HUDEP-2 (cell line): ENCODE results near the gene INTS1.

ENCODE experiments used
- DNase-seq, 76 experiments: peaks; one replicate each; lab custom pipeline; 2025; ENCODE audit not compliant: unreplicated experiment in 76 of 76; lab: John Stamatoyannopoulos, UW

INTS1 gene

DNA sequence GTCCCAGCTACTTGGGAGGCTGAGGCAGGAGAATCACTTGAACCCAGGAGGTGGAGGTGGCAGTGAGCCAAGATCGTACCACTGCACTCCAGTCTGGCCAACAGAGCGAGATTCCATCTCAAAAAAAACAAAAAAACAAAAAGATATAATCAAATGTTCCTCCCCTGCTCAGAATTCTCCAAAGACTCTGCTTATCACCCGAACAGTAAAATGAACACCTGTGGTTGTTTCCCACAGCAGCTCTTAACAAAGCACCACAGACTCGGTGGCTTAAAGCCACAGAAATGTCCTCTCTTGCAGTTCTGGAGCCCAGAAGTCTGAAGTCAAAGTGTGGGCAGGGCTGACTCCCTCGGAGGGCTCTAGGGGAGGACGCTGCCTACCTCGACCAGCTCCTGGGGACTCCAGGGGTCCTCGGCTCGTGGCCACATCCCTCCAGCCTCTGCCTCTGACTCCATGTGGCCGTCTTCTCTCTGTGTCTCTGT lies 4.1 kb upstream of the INTS1 start:
- DNase-seq = no peak

DNA sequence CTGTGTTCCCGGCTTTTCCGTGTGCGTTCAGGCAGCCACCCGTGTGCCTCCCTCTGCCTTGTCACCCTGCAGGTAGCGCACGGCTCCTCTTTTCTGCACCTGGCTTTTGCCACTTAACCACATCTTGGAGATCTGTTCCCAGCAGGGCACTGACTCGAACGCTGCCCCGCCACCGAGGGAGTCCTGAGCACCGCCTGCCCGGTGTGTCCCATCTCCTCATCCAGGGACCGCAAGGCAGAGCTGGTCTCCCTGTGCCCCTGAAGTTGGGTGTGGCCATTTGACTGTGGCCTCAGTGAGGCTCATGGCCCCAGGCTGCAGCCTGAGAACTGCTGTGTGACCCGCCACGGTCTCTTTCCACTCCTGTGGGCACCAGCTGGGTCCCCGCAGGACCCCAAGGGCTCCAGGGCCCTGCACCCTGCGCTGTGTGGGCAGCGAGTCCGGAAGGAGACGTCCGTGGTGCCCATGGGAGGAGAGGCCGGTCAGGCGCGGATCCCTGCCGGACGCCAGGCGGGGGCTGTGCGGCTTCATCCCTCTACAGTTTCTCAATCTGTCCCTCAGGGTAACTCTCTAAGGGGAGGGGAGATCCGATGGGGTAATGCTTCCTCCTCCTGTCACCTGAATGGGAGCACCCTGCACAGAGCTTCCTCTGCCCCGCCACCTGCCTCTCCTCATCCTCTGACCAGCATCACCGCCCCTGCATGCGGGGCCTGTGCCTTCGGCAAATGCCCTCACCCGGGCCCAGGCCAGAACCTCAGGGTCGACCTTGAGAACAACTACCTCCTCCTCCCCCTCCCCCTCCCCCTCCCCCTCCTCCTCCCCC lies 1.8 kb upstream of the INTS1 start:
- peak in 2 of 76 experiments; percentile 2 to 15 for DNase-seq

- no peak for DNase-seq
Observed at GRCh38 chr7:1503390-1503789, 799 bp downstream of the INTS1 start.

DNA sequence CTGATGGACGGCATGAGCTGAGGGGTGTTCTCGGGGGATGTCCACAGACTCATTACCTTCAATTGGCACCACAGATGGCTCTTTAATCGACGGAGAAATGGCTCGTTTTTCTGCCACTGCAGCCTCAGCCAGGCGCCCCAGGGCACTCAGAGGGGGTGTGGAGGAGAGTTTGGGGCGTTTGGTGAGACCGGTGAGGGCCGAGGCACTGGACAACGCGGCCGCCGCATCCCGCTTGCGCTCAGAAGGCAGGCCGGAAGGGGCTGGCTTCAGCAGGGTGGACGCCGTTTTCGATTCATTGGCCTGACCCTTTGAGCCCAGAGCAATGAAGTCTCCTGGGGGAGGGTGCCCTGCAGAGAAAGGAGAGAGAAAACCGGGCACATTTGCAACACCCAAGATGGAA lies 1.3 kb downstream of the INTS1 start:
- no peak for DNase-seq

DNA sequence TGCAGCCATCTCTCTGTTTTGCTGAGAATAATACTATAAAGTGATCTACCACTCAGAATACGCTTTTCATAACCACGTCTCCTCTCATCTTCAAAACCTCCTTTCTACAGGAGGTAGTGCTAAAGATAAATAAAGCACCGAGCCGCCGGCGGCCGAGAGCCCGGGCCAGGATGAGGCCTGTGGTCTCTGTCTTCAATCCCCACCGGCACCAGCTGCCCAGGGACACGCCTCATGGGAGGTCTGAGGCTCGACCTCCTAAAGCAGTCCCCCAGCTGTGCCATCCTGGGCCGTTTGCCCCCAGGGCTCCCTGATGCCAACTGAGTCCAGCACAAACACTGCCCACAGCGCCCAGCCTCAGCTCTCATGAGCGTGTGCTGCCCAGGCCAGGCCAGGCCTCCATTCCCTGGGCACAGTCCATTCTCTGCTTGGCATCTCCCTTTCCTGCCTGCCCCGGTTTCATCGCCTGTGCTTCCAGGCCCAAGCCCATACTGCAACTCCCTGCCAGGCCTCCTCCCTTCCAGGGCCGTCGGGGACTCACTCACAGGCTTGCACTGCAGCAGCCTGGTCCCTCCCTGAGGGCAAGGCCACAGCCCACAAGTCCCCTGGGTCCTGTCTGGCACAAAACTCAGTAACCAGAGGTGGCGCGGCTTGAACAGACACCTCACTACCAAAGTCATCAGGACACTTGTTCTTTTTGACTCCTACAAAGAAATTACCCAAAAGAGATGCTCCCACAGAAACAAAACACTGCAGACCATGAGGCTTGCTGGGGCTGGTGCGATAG lies 2.5 kb downstream of the INTS1 start:
- no peak for DNase-seq

GRCh38 chr7:1500064-1500807 lies 4.0 kb downstream of the INTS1 start:
- no peak for DNase-seq

DNA sequence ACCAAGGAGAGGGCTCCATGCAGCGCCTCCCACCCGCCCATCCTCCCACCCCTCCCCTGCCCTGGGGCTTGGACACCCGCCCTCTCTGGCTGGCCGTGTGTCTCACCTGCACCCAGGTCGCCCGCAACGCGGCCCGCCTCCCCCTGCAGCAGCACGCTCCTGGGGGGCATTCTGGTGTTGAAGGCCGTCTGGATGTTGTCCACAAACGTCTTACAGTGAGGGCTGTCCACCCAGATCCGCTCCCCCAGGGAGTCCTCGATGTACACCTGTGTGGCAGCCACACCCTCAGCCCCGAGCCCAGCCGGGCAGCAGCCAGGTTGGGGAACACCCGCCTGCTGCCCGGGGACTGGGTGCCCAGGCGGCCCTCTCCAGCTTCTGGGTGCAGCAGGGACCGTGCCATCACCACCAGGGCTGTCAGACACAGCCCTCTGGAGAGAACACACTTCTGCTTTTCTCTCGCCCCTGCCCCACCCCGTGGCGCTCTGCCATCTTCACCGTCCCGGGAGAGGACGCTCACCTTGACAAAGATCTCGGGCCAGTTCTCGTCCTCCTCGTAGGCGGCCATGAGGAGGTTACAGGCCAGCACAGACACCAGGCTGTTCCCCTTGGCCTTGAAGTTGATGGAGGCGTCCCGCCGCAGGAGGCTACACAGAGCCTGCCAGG lies 4.7 kb downstream of the INTS1 start:
- DNase-seq = peak in 2 of 76 experiments; percentile 3 to 14

GRCh38 chr7:1498370-1499305 lies 5.6 kb downstream of the INTS1 start:
- DNase-seq = no peak

GRCh38 chr7:1497293-1497927 lies 6.8 kb downstream of the INTS1 start:
- DNase-seq = no peak

DNA sequence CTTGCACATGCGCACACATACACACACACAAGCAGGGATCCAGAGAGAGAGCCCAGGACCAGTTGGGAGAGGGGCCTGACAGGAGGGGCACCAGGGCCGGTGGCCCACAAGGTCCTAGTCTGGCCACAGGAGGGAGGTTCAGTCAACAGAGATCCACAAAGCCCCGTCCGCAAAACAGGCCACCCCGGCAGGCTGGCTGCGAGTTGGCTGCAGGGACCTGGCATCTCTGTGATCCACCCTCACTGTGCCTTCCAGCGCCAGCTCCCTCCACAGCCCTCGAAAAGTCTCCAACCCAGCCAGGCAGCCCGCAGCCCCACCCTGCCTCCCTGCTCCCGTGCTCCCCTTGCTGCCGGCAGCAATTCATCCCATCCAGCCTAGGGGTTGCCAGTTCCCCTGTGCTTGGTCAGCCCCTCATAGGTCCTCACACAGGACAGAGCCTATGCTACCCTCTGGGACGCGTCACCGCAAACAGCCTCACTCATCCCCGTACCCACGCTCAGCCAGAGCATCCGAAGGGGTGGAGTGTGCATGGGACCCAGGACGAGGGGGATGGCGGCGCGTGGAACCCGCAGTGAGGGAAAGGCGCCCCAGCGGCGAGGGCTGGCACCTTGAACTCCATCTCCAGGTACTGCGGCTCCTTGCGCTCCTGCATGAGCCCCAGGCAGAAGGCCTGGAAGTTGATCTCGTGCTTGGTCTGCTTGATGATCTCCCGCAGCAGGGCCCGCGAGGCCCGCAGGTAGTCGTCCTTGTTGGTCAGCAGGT lies 7.5 kb downstream of the INTS1 start:
- no peak for DNase-seq

DNA sequence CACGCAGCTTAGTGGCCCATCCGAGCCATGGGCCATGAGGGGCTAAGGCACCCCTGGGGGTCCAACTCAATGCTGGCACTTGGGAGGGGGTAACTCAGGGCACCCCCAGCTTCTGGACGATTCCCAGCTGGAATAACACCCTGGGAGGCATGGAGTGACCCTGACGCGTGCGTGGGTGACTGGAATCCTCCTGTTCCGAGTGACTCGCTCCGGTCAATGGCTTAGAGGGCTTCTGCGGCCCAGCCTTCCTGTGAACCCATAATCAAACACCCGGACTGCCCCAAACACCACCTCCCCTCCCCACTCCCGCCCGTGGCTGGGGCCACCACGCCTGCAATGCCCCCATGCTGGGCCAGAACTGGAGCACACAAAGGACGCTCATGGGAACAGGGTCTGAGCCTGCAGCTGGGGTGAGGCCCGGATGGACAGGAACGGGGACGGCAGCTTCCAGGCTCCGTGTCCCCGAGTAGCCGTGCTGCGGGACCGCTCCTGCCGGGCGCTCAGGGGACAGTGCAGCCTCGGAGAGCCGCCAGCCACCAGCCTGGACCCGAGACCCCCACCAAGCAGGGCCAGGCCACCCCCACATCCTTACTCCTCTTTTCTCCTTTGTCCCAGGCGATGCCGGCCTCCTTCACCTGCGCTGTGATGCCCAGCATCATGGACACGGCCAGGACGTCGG lies 8.5 kb downstream of the INTS1 start:
- DNase-seq = no peak

- no peak for DNase-seq
Observed at GRCh38 chr7:1494866-1495563, 9.2 kb downstream of the INTS1 start.

DNA sequence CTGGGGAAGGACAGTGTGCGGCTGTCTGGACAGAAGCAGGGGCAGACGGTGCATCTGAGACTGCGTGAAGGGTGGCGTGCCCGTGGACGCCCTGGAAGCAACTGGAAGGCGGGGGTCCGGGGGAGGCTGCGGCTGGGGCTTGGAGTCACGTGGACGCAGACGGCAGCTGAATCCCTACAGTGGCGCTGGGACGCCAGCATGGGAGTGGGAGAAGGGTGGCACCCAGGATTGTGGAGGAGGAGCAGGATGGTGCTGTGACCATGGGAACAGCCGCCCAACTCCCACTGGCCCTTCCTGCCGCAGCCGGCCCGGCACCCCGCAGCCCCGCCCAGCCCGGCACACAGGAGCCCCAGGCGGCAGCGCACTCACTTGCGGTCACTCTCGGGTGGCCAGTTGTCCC lies 9.7 kb downstream of the INTS1 start:
- no peak for DNase-seq

DNA sequence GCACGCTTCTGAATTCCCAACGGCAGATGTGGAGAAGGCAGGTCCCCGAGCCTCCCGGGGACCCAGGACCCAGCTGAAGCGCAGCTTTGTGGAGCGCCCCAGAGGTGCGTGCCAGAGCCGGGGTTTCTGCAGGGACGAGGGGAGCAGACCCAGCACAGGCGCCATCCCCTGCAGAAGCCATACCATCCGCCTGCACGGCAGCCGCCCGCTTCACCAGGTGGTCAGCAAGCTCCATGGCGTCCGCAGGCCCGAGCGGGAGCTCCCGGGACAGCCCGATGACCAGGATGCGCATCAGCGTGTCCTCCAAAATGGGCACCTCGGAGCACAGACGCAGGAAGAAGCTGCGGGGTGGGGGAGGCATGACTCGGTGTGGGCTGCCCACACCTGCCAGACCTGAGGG lies 10.6 kb downstream of the INTS1 start:
- DNase-seq = no peak

DNA sequence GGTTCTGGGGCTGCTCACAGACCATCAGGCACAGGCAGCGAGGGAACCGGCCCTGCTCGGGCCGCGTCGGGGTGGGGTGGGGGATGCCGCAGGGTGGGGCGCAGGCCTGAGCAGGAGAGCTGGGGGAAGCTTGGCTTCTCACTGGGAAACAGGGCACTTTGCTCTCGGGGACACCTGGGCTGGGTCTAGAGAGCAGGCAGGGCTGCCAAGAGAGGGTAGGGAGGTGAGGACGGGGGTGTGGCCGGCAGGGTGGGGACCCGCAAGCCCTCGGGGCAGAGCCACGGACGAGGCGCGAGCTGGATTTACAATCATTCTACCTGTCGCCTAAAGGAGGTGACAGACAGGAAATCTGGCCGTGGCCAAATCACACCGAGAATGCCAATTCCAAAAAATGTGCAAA lies 11.1 kb downstream of the INTS1 start:
- no peak for DNase-seq

DNA sequence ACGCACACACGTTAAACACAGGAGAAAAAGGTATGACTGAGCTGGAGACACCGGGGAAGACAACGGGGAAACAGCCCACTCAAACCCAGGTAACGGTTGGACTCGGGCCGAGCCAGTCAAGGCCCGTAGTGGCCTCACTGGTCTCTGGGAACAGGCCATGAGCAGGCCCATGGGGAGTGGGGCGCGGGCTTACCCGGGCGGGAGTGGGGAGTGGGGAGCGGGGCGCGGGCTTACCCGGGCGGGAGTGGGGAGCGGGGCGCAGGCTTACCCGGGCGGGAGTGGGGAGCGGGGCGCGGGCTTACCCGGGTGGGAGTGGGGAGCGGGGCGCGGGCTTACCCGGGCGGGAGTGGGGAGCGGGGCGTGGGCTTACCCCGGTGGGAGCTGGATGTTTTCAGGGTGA lies 11.5 kb downstream of the INTS1 start:
- no peak for DNase-seq

GRCh38 chr7:1492221-1492620 lies 12.0 kb downstream of the INTS1 start:
- DNase-seq = no peak
